Upper lobe of right lung (tissue), 1 donor: ENCODE measurements around the gene KMT5C. TPM values are rescaled to one million over a fixed set of nuclear protein-coding genes. Genes with fewer than 3 reads are reported as not detected.

Experiments
- ATAC-seq: fragments of 200-7000 bp; cut with Tn5 transposase; one replicate; pipeline ENCODE4 v1.9.1; 2020; ENCODE audit warnings: mild to moderate bottlenecking, moderate library complexity
- DNase-seq: peaks from one replicate; pipeline ENCODE4 v3.0.0-alpha.2; 2020
- H3K27ac ChIP-seq: fragments of 200-600 bp; one replicate; pipeline ENCODE4 v1.8.0; 2022
- H3K27me3 ChIP-seq: fragments of 200-600 bp; one replicate; pipeline ENCODE4 v1.8.0; 2022; ENCODE audit warnings: mild to moderate bottlenecking
- H3K36me3 ChIP-seq: fragments of 200-600 bp; one replicate; pipeline ENCODE4 v1.8.0; 2022
- H3K4me1 ChIP-seq: fragments of 200-600 bp; one replicate; pipeline ENCODE4 v1.8.0; 2022
- H3K4me3 ChIP-seq: fragments of 200-600 bp; one replicate; pipeline ENCODE4 v1.8.0; 2022; ENCODE audit warnings: mild to moderate bottlenecking
- H3K9me3 ChIP-seq: fragments of 200-600 bp; one replicate; pipeline ENCODE4 v1.8.0; 2022
- intact Hi-C: fragments of 100-400 bp; cut with DNase I; formaldehyde crosslinking; loops from one replicate; pipeline ENCODE4 v1.11.0; 2022
- total RNA-seq: library from RNA; stranded (reverse); fragmentation: NEBNext Ultra II Directional; extraction: Animal tissue kit (Norgen Biotek cat#: 25700); gene quantifications from one replicate; pipeline ENCODE4 v1.2.1, GENCODE V29; 2021
- TF ChIP-seq, protein P1 (sequence below): fragments of 200-600 bp; IDR thresholded peaks from one replicate; pipeline ENCODE4 v1.8.0; 2022; ENCODE audit warnings: antibody characterized with exemption
- donor health status: DM: no; HTN: yes; CAD: no; lungs with severe emphysema.

The KMT5C gene
- total RNA-seq, 1 donor from 2014 or later, result 11.7 TPM

DNA sequence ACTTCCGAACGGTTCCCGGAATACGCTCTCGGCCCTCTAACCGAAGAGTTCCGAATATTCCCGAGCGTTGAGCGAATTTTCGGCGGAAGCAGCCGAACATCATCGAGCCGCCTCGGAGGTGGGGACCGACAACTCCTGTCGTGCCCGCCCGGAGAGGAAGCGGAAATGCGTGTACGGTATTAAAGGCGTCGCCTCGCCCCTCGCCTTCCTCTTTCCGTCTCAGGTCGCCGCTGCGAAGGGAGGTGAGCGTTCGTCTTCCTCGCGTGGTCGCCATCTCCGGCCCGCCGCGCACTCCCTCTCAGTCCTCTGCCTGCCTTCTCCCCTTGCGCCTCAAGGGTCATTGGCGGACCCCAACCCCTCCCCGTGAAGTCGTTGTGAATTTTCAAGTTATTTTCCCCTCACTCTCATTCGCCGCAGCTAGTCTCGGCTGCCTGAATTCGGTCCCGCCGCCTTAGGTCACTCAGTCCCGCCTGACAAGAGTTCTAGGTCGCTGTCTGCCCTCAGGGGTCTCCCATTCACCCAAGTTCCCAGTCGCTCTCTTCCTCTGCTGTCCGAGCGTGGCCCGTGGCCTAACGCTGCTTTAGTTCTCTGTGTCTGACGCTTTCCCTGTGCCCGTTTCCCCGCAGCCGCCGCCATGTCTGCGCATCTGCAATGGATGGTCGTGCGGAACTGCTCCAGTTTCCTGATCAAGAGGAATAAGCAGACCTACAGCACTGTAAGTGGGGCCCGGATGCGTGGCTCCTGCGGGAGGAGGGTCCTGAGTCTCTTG lies 46.2 kb downstream of the KMT5C start, which contains the start of gene RPL28:
Gene RPL28, plus strand, starts transcription at position 209 of the 769 bp plus-strand sequence. Its CDS starts 426 bp downstream, at position 635.
- Histone ChIP-seq H3K9me3 (no peaks in the 10 kb centered on the region), H3K27me3 (no peaks in the 10 kb centered on the region), H3K4me1 (peaks cover 38% of the 10 kb centered on the region), H3K36me3 (peaks cover 34% of the 10 kb centered on the region), H3K4me3 (peak within 1 kb of the TSS; percentile 96), H3K27ac (peak within 1 kb of the TSS; percentile 93)
- peak; percentile 98 for DNase-seq
- TF ChIP-seq, protein P1, sequence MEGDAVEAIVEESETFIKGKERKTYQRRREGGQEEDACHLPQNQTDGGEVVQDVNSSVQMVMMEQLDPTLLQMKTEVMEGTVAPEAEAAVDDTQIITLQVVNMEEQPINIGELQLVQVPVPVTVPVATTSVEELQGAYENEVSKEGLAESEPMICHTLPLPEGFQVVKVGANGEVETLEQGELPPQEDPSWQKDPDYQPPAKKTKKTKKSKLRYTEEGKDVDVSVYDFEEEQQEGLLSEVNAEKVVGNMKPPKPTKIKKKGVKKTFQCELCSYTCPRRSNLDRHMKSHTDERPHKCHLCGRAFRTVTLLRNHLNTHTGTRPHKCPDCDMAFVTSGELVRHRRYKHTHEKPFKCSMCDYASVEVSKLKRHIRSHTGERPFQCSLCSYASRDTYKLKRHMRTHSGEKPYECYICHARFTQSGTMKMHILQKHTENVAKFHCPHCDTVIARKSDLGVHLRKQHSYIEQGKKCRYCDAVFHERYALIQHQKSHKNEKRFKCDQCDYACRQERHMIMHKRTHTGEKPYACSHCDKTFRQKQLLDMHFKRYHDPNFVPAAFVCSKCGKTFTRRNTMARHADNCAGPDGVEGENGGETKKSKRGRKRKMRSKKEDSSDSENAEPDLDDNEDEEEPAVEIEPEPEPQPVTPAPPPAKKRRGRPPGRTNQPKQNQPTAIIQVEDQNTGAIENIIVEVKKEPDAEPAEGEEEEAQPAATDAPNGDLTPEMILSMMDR, result no peak
- intact Hi-C loops, result no loop called here
- peak; percentile 89 for ATAC-seq

DNA sequence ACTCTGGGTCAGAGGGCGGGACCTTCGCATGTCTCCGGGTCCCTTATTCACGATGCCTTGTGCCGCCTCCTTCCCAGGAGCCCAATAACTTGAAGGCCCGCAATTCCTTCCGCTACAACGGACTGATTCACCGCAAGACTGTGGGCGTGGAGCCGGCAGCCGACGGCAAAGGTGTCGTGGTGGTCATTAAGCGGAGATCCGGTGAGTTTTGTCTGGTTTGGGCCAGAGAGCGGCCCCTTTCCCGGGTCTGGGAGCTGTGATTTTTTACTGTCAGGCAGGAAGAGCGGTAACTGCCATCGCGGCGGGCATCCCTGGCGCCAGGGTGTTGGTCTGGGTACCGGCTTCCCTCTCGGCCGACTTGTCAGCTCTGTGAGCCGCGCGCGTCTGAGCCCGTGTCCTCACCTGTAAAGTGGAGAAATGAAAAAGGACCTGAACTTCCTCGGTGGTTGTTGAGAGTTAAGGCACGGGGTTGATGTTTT lies 46.9 kb downstream of the KMT5C start:
- Histone ChIP-seq H3K4me1 (peaks cover 38% of the 10 kb centered on the region), H3K9me3 (no peaks in the 10 kb centered on the region), H3K36me3 (peaks cover 37% of the 10 kb centered on the region), H3K27ac (peak overlapping the region; percentile 93), H3K27me3 (no peaks in the 10 kb centered on the region), H3K4me3 (peak overlapping the region; percentile 96)
- ATAC-seq, result no peak
- TF ChIP-seq, protein P1, result no peak
- intact Hi-C loops, result no loop called here
- DNase-seq, result no peak

DNA sequence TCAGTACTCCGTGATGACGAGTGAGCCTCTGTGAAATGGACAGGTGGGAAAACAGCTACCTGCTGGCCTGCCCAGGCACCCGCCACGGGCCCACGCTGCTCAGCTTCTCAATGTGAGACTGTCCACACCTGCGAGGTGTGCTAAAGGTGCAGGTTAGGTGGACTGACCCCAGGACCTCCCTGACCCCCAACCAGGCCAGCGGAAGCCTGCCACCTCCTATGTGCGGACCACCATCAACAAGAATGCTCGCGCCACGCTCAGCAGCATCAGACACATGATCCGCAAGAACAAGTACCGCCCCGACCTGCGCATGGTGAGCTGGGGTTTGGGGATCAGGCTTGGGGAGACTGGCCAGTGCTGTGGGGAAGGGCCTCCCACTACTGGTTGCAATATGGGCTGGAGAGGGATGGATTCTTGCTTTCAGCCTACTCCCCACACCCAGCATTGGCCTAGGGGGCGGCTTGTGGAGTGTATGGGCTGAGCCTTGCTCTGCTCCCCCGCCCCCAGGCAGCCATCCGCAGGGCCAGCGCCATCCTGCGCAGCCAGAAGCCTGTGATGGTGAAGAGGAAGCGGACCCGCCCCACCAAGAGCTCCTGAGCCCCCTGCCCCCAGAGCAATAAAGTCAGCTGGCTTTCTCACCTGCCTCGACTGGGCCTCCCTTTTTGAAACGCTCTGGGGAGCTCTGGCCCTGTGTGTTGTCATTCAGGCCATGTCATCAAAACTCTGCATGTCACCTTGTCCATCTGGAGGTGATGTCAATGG lies 48.2 kb downstream of the KMT5C start:
- intact Hi-C loops, result no loop called here
- DNase-seq (no peak), ATAC-seq (no peak)
- Histone ChIP-seq H3K27me3 (no peaks in the 10 kb centered on the region), H3K4me1 (peaks cover 36% of the 10 kb centered on the region), H3K9me3 (no peaks in the 10 kb centered on the region), H3K27ac (no peak overlapping the region), H3K4me3 (peak overlapping the region; percentile 96), H3K36me3 (peaks cover 43% of the 10 kb centered on the region)
- TF ChIP-seq, protein P1, result no peak

DNA sequence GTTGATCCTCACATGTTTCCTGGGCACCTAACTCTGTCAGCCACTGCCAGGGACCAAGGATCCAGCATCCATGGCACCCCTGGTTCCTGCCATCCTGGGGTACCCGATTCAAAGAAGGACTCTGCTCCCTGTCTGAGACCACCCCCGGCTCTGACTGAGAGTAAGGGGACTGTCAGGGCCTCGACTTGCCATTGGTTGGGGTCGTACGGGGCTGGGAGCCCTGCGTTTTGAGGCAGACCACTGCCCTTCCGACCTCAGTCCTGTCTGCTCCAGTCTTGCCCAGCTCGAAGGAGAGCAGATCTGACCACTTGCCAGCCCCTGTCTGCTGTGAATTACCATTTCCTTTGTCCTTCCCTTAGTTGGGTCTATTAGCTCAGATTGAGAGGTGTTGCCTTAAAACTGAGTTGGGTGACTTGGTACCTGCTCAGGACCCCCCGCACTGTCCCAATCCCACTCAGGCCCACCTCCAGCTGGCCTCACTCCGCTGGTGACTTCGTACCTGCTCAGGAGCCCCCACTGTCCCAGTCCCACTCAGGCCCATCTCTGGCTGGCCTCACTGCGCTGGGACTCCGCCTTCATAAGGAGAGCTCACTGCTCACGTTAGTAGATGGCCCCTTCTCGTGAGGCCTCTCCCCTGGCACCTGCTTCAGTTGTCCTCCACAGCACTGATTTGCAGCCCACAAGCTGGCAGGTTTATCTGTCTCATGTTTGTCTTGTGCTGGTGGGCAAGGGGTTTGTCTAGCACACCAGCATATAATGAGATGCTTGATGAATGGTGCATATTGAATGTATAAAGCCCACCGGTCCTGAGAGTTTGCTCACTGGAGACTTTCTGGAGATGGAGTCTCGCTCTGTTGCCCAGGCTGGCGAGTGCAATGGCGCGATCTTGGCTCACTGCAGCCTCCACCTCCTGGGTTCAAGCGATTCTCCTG lies 50.0 kb downstream of the KMT5C start:
- Histone ChIP-seq H3K4me3 (no peak overlapping the region), H3K27ac (no peak overlapping the region), H3K9me3 (no peaks in the 10 kb centered on the region), H3K27me3 (no peaks in the 10 kb centered on the region), H3K4me1 (peaks cover 29% of the 10 kb centered on the region), H3K36me3 (peaks cover 43% of the 10 kb centered on the region)
- no peak for ATAC-seq
- TF ChIP-seq, protein P1, result no peak
- intact Hi-C loops, result no loop called here
- DNase-seq, result no peak

DNA sequence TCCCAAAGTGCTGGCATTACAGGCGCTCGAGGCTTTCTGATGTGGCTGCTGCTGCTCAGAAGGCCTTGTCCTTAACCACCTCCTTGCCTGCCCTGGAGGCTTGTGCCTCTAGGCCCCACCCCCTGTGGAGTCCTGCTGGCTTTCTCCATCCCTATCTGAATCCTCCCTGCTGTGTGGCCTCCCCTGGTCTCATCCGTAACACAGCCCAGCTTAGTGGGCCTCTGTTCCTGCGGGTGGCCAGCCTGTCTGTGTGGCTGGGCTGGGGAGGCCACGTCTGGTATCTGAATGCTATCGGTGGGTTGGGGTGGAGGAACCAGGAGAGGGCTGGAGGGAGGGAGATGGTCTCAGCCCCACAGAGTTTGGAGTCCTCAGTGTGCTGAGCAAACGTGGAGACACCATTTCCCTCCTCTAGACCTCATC lies 50.8 kb downstream of the KMT5C start:
- DNase-seq (no peak), ATAC-seq (no peak)
- intact Hi-C loops, result no loop called here
- H3K9me3 ChIP-seq, result no peaks in the 10 kb centered on the region
- TF ChIP-seq, protein P1, result no peak
- H3K36me3 ChIP-seq, result peaks cover 43% of the 10 kb centered on the region
- H3K27me3 ChIP-seq, result no peaks in the 10 kb centered on the region
- no peak overlapping the region for H3K27ac ChIP-seq
- H3K4me3 ChIP-seq, result no peak overlapping the region
- H3K4me1 ChIP-seq, result peaks cover 25% of the 10 kb centered on the region
